CD4-positive, alpha-beta T cell treated with Interleukin-15 for 4 hours (primary cell): Measurements from ENCODE around the gene PPP2R5D.
A peak's percentile ranks its signal among the peaks of the same experiment; 100 is the strongest.
"Not testable (repeated sequence)": the region's sequence is repeated elsewhere in the genome, so short reads cannot be mapped to it uniquely, and the experiment has no call there.

ENCODE experiments used
- DNase-seq: peaks from one replicate; pipeline ENCODE4 v3.0.0-alpha.2; 2020; ENCODE audit warnings: low spot score

The PPP2R5D gene

GRCh38 chr6:43032326-43032725 is 48.0 kb downstream of the PPP2R5D start:
- DNase-seq, result no peak

DNA sequence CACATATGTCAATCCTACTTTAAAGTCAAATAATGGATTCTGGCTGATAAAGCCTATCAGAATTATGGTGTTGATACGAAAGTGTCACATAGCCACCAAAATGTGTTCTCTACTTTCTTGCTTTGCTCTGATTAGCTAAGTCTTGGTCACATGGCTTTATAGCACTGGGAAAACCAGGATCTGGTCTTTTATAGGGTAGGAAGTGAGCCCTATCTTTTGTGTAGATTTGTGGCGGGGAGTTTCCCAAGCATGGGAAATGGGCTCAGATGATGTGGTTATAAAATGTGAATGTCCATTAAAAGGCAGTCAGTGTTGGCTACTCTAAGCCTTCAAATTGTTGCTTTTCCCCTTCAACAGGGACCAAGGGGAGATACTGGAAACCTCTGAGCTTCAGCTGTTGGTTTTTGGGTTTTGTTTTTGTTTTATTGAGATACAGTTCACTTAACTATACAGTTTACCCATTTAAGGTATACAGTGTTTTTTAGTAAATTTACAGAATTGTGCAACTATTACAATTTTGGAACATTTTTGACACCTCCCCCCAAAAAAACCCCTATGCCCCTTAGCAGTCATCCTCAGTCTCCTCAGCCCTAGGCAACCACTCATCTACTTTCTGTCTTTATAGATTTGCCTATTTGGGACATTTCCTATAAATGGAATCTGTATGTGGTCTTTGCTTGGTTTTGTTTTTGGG is 49.3 kb downstream of the PPP2R5D start:
- DNase-seq, result no peak

- DNase-seq, result no peak
Measured at GRCh38 chr6:43034190-43034525, 49.8 kb downstream of the PPP2R5D start.

DNA sequence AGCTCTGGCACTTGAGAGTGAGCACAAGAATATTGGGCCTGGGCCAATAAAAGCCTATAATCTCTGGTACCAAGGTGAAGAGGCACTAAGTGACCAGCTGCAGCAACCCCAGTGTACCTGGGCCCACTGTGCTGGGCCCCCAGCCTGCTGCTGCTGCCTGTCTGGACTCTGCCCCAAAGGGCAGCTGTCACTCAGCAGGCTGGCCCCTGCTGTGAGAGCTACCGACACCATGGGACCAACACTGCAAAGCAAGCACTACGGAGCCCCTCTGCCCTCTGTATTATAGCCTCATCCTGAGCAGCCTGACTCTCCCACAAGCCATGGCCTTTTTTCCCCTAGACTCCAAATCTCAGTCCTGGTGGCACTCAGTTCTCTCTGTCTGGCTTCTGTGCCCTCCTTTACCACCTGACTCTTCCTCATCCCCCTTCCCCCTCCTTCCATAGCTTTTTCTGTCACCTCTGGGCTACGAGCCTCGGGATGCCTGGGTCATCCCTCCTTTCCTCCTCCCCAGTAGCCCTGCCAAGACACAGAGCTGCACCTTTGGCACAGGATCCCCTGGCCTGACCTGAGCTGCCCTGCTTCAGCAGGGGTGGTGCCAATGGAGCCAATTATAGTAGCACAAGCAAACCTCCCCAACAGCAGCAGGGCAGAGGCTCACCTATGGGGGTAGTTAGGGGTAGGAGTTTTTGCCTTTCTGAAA is 51.3 kb downstream of the PPP2R5D start:
- DNase-seq, result no peak

GRCh38 chr6:43036712-43037111 is 52.3 kb downstream of the PPP2R5D start:
- no peak for DNase-seq

- DNase-seq, result no peak
Measured at GRCh38 chr6:43037197-43037596, 52.8 kb downstream of the PPP2R5D start.

DNA sequence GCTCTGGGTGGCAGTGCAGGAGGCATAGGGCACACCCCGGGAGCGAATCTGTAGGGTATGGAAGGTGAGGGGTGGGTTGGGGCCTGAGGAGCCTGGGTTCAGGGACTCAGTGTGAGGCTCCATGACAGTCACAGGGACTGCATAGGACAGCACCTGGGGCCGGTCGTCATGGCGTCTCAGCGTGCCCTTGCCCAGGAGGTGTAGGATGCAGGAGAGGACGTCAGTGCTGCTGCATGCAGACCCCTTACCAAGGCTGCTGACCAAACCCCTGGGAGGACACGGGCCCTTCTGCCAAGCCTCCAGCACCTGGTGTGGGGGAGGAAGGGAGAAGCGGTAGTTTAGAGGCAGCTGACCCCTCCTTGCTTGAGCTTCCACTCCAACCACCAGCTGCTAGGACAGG is 53.3 kb downstream of the PPP2R5D start:
- no peak for DNase-seq

- no peak for DNase-seq
Measured at GRCh38 chr6:43038727-43039126, 54.4 kb downstream of the PPP2R5D start.

- DNase-seq, result no peak
Measured at GRCh38 chr6:43040542-43041257, 56.3 kb downstream of the PPP2R5D start.

DNA sequence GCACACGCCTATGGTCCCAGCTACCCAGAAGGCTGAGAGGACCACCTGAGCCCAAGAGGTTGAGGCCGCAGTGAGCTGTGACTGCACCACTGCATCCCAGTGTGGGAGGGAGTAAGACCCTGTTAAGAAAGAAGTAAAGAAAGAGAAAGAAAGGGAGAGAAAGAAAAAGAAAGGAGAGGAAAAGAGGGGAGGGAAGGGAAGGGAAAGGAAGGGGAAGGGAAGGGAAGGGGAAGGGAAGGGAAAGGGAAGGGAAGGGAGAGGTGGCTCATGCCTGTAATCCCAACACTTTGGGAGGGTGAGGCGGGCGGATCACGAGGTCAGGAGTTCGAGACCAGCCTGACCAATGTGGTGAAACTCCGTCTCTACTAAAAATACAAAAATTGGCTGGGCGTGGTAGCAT is 57.1 kb downstream of the PPP2R5D start:
- not testable (repeated sequence) for DNase-seq

DNA sequence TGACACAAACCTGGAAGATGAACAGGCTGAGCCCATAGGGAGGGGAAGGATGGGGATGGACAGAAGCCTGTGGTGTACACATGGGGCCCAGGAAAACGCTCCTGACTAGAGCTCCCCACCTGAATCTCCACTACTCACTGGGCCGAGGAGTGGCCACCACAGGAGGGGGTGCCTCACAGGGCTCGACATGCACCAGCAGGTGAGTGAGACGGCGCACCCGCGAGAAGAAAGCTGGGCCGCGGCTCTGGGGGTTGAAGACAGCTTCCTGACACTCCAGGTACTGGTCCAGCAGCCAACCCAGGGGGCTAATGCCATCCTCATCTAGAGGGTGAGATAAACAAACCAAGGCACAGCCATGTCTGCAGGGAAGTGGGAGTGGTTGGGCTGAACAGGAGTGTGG is 58.9 kb downstream of the PPP2R5D start:
- no peak for DNase-seq

DNA sequence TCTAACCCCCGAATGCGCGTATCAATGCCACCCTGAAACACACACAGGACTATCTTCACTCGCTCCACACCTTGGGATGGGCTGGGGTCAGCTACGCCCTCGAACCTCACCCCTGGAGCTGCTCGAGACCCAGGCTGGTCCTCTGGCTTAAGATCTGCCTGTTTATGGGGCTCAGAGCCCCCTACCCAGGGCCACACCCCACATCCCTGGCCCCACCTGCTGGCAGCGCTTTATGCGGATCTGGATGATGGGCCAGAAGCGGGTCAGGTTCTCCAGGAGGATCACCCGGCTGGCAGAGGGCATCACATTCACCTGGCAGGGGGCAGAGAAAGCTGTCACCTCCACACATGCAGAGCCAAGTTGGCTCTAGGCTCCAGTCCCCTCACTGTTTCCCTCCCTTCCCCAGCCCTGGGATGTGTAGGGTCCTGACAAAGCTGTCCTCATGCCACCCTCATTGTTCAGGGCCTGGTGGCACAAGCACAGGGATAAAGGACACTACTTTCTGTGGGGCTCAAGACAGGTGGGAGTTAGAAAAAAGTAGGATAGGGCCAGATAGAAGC is 61.1 kb downstream of the PPP2R5D start:
- DNase-seq, result no peak

- DNase-seq, result no peak
Measured at GRCh38 chr6:43047998-43048397, 63.6 kb downstream of the PPP2R5D start.

GRCh38 chr6:43050981-43051380 is 66.6 kb downstream of the PPP2R5D start:
- no peak for DNase-seq

DNA sequence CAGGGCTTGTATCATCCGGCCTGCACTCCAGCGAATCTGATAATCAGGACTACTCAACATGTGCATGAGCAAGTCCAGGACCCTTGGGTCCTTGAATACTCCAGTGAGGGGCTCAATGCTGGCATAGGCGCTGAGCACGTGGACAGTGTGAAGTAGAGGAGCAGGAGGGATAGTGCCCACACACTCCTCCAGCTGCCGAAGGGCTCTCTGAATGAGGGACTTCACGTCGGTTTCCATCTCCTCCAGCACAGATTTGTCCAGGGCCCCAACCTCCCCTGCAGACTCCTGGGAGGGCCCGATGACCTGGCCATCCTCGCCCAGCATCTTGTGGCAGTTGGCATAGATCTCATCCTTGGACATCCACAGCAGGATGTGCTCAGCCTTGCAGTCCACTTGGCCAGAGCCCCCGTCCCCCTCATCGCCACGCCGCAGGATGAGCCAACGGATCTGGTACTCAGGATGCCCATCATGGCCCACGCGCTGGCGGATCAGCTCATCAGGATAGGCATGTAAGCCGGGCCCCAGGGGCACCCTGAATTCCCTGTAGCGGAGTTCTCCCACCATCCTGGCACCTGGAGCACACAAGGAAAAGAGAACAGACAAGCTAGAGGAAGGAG is 68.0 kb downstream of the PPP2R5D start:
- no peak for DNase-seq

GRCh38 chr6:43052842-43053544 is 68.6 kb downstream of the PPP2R5D start:
- no peak for DNase-seq

- peak; percentile 92 for DNase-seq
Measured at GRCh38 chr6:43053545-43054205, 69.3 kb downstream of the PPP2R5D start, which contains the start of gene CUL7. TSS of gene CUL7 (minus strand) at chr6:43053851. CDS start at chr6:43052788, 1,063 bp downstream.

DNA sequence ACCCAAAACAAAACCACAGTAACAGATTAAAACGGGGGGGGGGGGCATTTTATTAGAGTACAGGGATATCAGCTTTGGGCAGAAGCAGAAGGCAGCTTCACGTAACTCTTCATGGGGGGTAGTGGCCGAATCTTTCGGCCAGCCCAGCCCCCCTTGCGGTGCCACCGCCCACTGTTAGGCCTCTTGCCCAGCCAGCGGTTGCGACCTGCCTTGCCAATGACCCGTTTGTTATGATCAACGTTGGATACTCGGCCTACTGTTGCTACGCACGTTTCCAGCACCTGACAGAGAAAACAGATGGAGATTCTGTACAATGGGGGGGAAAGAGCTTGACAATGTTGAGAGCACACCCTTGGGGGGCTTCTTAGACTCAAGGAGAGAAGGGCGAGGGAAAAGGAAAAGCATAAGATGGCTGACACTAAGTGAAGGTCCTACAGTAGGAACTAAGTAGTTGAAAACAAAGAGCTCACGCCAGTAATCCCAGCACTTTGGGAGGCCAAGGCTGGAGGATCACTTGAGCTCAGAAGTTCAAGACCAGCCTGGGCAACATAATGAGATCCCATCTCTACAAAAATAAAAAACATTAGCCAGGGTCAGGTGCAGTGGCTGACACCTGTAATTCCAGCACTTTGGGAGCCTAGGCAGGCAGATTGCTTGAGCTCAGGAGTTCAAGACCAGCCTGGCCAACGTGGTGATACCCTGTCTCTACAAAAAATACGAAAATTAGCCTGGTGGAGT is 70.0 kb downstream of the PPP2R5D start:
- no peak for DNase-seq

GRCh38 chr6:43055966-43056365 is 71.6 kb downstream of the PPP2R5D start:
- no peak for DNase-seq

GRCh38 chr6:43058531-43058930 is 74.2 kb downstream of the PPP2R5D start:
- DNase-seq, result no peak
